Ishikawa (cell line): ENCODE measurements around the gene NUMB.

Experiments used
- CEBPB ChIP-seq: IDR thresholded peaks from 2 replicates; pipeline ENCODE4 v1.6.1; 2012
- CREB1 ChIP-seq: IDR thresholded peaks from 2 replicates; pipeline ENCODE4 v1.6.1; 2012; ENCODE audit warnings: low read depth
- EGR1 ChIP-seq: IDR thresholded peaks from 2 replicates; pipeline ENCODE4 v1.6.1; 2012
- EP300 ChIP-seq: IDR thresholded peaks from 2 replicates; pipeline ENCODE4 v1.6.1; 2012; ENCODE audit warnings: borderline replicate concordance
- FOXM1 ChIP-seq: IDR thresholded peaks from 2 replicates; pipeline ENCODE4 v1.6.1; 2012; ENCODE audit warnings: low read depth, borderline replicate concordance
- MAX ChIP-seq: IDR thresholded peaks from 2 replicates; pipeline ENCODE4 v1.6.1; 2012
- NFIC ChIP-seq: IDR thresholded peaks from 2 replicates; pipeline ENCODE4 v1.6.1; 2012
- RAD21 ChIP-seq: IDR thresholded peaks from 2 replicates; pipeline ENCODE4 v1.6.1; 2012; ENCODE audit warnings: low read depth
- REST ChIP-seq: IDR thresholded peaks from 2 replicates; pipeline ENCODE4 v1.6.1; 2012; ENCODE audit warnings: low read depth, mild to moderate bottlenecking
- TAF1 ChIP-seq: IDR thresholded peaks from 2 replicates; pipeline ENCODE4 v1.6.1; 2012; ENCODE audit warnings: low read depth, mild to moderate bottlenecking
- TCF12 ChIP-seq: IDR thresholded peaks from 2 replicates; pipeline ENCODE4 v1.6.1; 2012; ENCODE audit warnings: low read depth
- TEAD4 ChIP-seq: IDR thresholded peaks from 2 replicates; pipeline ENCODE4 v1.6.1; 2012
- USF1 ChIP-seq: IDR thresholded peaks from 2 replicates; pipeline ENCODE4 v1.6.1; 2012
- YY1 ChIP-seq: IDR thresholded peaks from 2 replicates; pipeline ENCODE4 v1.6.1; 2012; ENCODE audit warnings: low read depth
- ZBTB7A ChIP-seq: IDR thresholded peaks from 2 replicates; pipeline ENCODE4 v1.6.1; 2012; ENCODE audit warnings: low read depth

NUMB gene

GRCh38 chr14:73233564-73233963 lies 224.8 kb downstream of the NUMB start:
- TF ChIP-seq EP300 (no peak), TAF1 (no peak), USF1 (no peak), FOXM1 (no peak), CREB1 (no peak), RAD21 (no peak), TEAD4 (no peak), REST (no peak), YY1 (no peak), MAX (no peak), TCF12 (no peak), ZBTB7A (no peak), CEBPB (no peak), NFIC (no peak), EGR1 (no peak)

GRCh38 chr14:73232984-73233383 lies 225.4 kb downstream of the NUMB start:
- TF ChIP-seq TAF1 (no peak), RAD21 (no peak), TEAD4 (no peak), TCF12 (no peak), EGR1 (no peak), USF1 (no peak), CREB1 (no peak), YY1 (no peak)

GRCh38 chr14:73231981-73232851 lies 226.1 kb downstream of the NUMB start:
- TF ChIP-seq EGR1 = no peak
- TF ChIP-seq YY1 = no peak
- no peak for TF ChIP-seq REST
- TF ChIP-seq TEAD4 = no peak
- peak; percentile 41; the same call in 1 of the 2 replicates for TF ChIP-seq RAD21

- TF ChIP-seq NFIC = no peak
- TF ChIP-seq USF1 = no peak
- no peak for TF ChIP-seq REST
- TF ChIP-seq YY1 = no peak
- no peak for TF ChIP-seq CEBPB
- TF ChIP-seq TCF12 = no peak
- no peak for TF ChIP-seq ZBTB7A
- TF ChIP-seq MAX = no peak
- no peak for TF ChIP-seq EP300
- no peak for TF ChIP-seq TEAD4
- no peak for TF ChIP-seq TAF1
- no peak for TF ChIP-seq CREB1
- no peak for TF ChIP-seq RAD21
- no peak for TF ChIP-seq FOXM1
- no peak for TF ChIP-seq EGR1
Observed at GRCh38 chr14:73230051-73230450, 228.3 kb downstream of the NUMB start.
